WTC11 (cell line): ENCODE results near the gene EXOC4.

Source experiments
- AFF4 ChIP-seq: sonication (generic); formaldehyde crosslinking; IDR thresholded peaks from 2 replicates; pipeline ENCODE4 v1.8.1; 2023; ENCODE audit warnings: mild to moderate bottlenecking, missing genetic modification reagents, borderline replicate concordance
- ATF1 ChIP-seq: sonication (generic); formaldehyde crosslinking; IDR thresholded peaks from 2 replicates; pipeline ENCODE4 v1.8.1; 2023; ENCODE audit warnings: mild to moderate bottlenecking, moderate library complexity, missing genetic modification reagents
- CREM ChIP-seq: sonication (generic); formaldehyde crosslinking; IDR thresholded peaks from 2 replicates; pipeline ENCODE4 v1.8.1; 2022; ENCODE audit warnings: mild to moderate bottlenecking, missing genetic modification reagents, moderate library complexity
- CTCF ChIP-seq: fragments of 200-600 bp; IDR thresholded peaks from 2 replicates; pipeline ENCODE4 v1.8.0; 2022; ENCODE audit warnings: antibody characterized with exemption
- ESRRA ChIP-seq: sonication (generic); formaldehyde crosslinking; IDR thresholded peaks from 2 replicates; pipeline ENCODE4 v1.8.1; 2022; ENCODE audit warnings: mild to moderate bottlenecking, missing genetic modification reagents, borderline replicate concordance
- FOXP1 ChIP-seq: sonication (generic); formaldehyde crosslinking; IDR thresholded peaks from 2 replicates; pipeline ENCODE4 v1.8.0; 2022; ENCODE audit warnings: missing genetic modification reagents, mild to moderate bottlenecking, moderate library complexity, borderline replicate concordance
- JUN ChIP-seq: sonication (generic); formaldehyde crosslinking; IDR thresholded peaks from 2 replicates; pipeline ENCODE4 v1.8.0; 2023; ENCODE audit warnings: mild to moderate bottlenecking, missing genetic modification reagents
- MLX ChIP-seq: sonication (generic); formaldehyde crosslinking; IDR thresholded peaks from 2 replicates; pipeline ENCODE4 v1.8.1; 2023; ENCODE audit warnings: mild to moderate bottlenecking, missing genetic modification reagents, moderate library complexity
- NR2C2 ChIP-seq: sonication (generic); formaldehyde crosslinking; IDR thresholded peaks from 2 replicates; pipeline ENCODE4 v1.8.0; 2022; ENCODE audit warnings: mild to moderate bottlenecking, missing genetic modification reagents
- PRDM15 ChIP-seq: sonication (generic); formaldehyde crosslinking; IDR thresholded peaks from 2 replicates; pipeline ENCODE4 v1.8.0; 2022; ENCODE audit warnings: missing genetic modification reagents
- ZBTB43 ChIP-seq: sonication (generic); formaldehyde crosslinking; IDR thresholded peaks from 2 replicates; pipeline ENCODE4 v1.8.1; 2023; ENCODE audit warnings: mild to moderate bottlenecking, missing genetic modification reagents
- ZNF138 ChIP-seq: sonication (generic); formaldehyde crosslinking; conservative IDR thresholded peaks from 2 replicates; pipeline ENCODE4 v1.8.1; 2022; ENCODE audit warnings: mild to moderate bottlenecking, moderate library complexity, missing genetic modification reagents

- no peak for TF ChIP-seq AFF4 (CRISPR knock-in tag)
- no peak for TF ChIP-seq ESRRA (CRISPR knock-in tag)
- TF ChIP-seq CTCF: no peak
- TF ChIP-seq NR2C2: no peak
- no peak for TF ChIP-seq ATF1 (CRISPR knock-in tag)
- no peak for TF ChIP-seq JUN
- TF ChIP-seq PRDM15 (CRISPR knock-in tag): no peak
- no peak for TF ChIP-seq CREM (CRISPR knock-in tag)
- TF ChIP-seq ZNF138 (CRISPR knock-in tag): no peak
- TF ChIP-seq MLX (CRISPR knock-in tag): no peak
- no peak for TF ChIP-seq ZBTB43 (CRISPR knock-in tag)
- TF ChIP-seq FOXP1: no peak
Measured at GRCh38 chr7:133790911-133791310, 538.0 kb downstream of the EXOC4 start.
